Esophagus muscularis mucosa (tissue), 4 donors: ENCODE measurements around the gene GP1BB. TPM values are rescaled to one million over a fixed set of nuclear protein-coding genes. Genes with fewer than 3 reads are reported as not detected.
"Not testable (repeated sequence)": the region's sequence is repeated elsewhere in the genome, so short reads cannot be mapped to it uniquely, and the experiment has no call there.

ENCODE experiments used
- DNase-seq: peaks from one replicate; pipeline ENCODE4 v3.0.0-alpha.2; 2017; ENCODE audit errors: extremely low spot score
- H3K27ac ChIP-seq, 4 donors: fragments of 200-600 bp; sonication (generic); replicated peaks in 1 of 4; 1 replicate in 3 of 4; 2 replicates in 1 of 4; pipeline ENCODE4 v1.5.1; 2016 to 2019; ENCODE audit warnings: mild to moderate bottlenecking in 1 of 4
- H3K27me3 ChIP-seq, 4 donors: fragments of 200-600 bp; sonication (generic); one replicate each; pipeline versions ENCODE4 v1.5.1 to v1.6.0; 2016 to 2019
- H3K36me3 ChIP-seq, 4 donors: fragments of 200-600 bp; sonication (generic); one replicate each; pipeline ENCODE4 v1.5.1; 2016 to 2019
- H3K4me1 ChIP-seq, 4 donors: fragments of 200-600 bp; sonication (generic); one replicate each; pipeline ENCODE4 v1.5.1; 2016 to 2019
- H3K4me3 ChIP-seq, 4 donors: fragments of 200-600 bp; sonication (generic); 1 replicate in 2 of 4; 2 replicates in 2 of 4; pipeline ENCODE4 v1.5.1; 2016 to 2019; ENCODE audit warnings: mild to moderate bottlenecking in 4 of 4, moderate library complexity in 1 of 4
- H3K9me3 ChIP-seq, 4 donors: fragments of 200-600 bp; sonication (generic); 1 replicate in 3 of 4; 2 replicates in 1 of 4; pipeline ENCODE4 v1.5.1; 2016 to 2019
- CTCF ChIP-seq, 3 experiments: fragments of 200-600 bp in 2 of 3; fragments of 450-650 bp in 1 of 3; sonication (generic) in 2 of 3; IDR thresholded peaks; one replicate each; pipeline ENCODE4 v1.5.1; 2017 to 2019; ENCODE audit warnings: antibody characterized with exemption in 3 of 3, mild to moderate bottlenecking in 2 of 3, moderate library complexity in 1 of 3
- EP300 ChIP-seq: sonication (generic); formaldehyde crosslinking; IDR thresholded peaks from one replicate; pipeline ENCODE4 v1.6.1; 2017; ENCODE audit warnings: antibody characterized with exemption
- POLR2A ChIP-seq: fragments of 450-650 bp; IDR thresholded peaks from one replicate; pipeline ENCODE4 v1.6.1; 2017; ENCODE audit warnings: antibody characterized with exemption, moderate library complexity, mild to moderate bottlenecking, low read depth
- POLR2AphosphoS5 ChIP-seq, 2 donors: sonication (generic); formaldehyde crosslinking; IDR thresholded peaks; one replicate each; pipeline ENCODE4 v1.6.1; 2017; ENCODE audit warnings: antibody characterized with exemption in 2 of 2
- WGBS: methylation state at CpG from one replicate; pipeline ENCODE4 v1.1.5; 2018; 5-methylcytosine and 5-hydroxymethylcytosine counted together
- intact Hi-C: fragments of 100-400 bp; cut with DNase I; formaldehyde crosslinking; loops from one replicate; pipeline ENCODE4 v1.15.1; 2023
- total RNA-seq, 4 donors: library from RNA; depleted of rRNA; stranded (reverse); fragments of >200 nt; gene quantifications; one replicate each; pipeline versions ENCODE4 v1.1.0 to v1.2.1, GENCODE V29; 2016

GP1BB gene
- total RNA-seq, 4 donors from 2014 or later, result 1.7 to 16.7 (median 5.7) TPM

- intact Hi-C loops, result no loop called here
- peaks cover 0 to 14% (median 13%) of the 10 kb centered on the region in 4 donors for H3K4me1 ChIP-seq
- no peaks in the 10 kb centered on the region for H3K9me3 ChIP-seq
- no peak for DNase-seq
- H3K27me3 ChIP-seq, result peaks cover 0 to 13% (median 0%) of the 10 kb centered on the region in 4 donors
- H3K4me3 ChIP-seq, result no peak overlapping the region
- no peak overlapping the region for H3K27ac ChIP-seq
- no peak for TF ChIP-seq POLR2AphosphoS5 (IDR thresholded peaks at IDR 0.05)
- TF ChIP-seq POLR2A, result no peak
- TF ChIP-seq CTCF (IDR thresholded peaks at IDR 0.05), result no peak
- no peak for TF ChIP-seq EP300
- no peaks in the 10 kb centered on the region for H3K36me3 ChIP-seq
- 97% methylated on average over 13 of the region's 14 CpGs for whole genome bisulfite sequencing
These were observed 29.8 kb upstream of the GP1BB start for GRCh38 chr22:19693581-19693980.

GRCh38 chr22:19693981-19694670 lies 29.2 kb upstream of the GP1BB start:
- H3K4me1 ChIP-seq, result peaks cover 0 to 14% (median 13%) of the 10 kb centered on the region in 4 donors

GRCh38 chr22:19694696-19695095 lies 28.6 kb upstream of the GP1BB start:
- Histone ChIP-seq H3K9me3 (no peaks in the 10 kb centered on the region), H3K4me3 (no peak overlapping the region), H3K27me3 (peaks cover 0 to 5% (median 0%) of the 10 kb centered on the region in 4 donors), H3K36me3 (no peaks in the 10 kb centered on the region), H3K4me1 (peaks cover 0 to 14% (median 13%) of the 10 kb centered on the region in 4 donors), H3K27ac (no peak overlapping the region)
- intact Hi-C loops, result no loop called here
- DNase-seq, result no peak
- 86% methylated on average over 13 of the region's 13 CpGs for WGBS
- TF ChIP-seq EP300, result no peak
- TF ChIP-seq POLR2A, result no peak
- no peak for TF ChIP-seq POLR2AphosphoS5 (IDR thresholded peaks at IDR 0.05)

More at GRCh38 chr22:19693981-19694670, 29.2 kb upstream of the GP1BB start:
- intact Hi-C loops, result no loop called here
- 85% methylated on average over 12 of the region's 12 CpGs for WGBS
- TF ChIP-seq CTCF (IDR thresholded peaks at IDR 0.05) (no peak), POLR2AphosphoS5 (IDR thresholded peaks at IDR 0.05) (no peak), EP300 (no peak), POLR2A (no peak)
- peaks cover 0 to 7% (median 0%) of the 10 kb centered on the region in 4 donors for H3K27me3 ChIP-seq
- no peak overlapping the region for H3K4me3 ChIP-seq
- no peak overlapping the region for H3K27ac ChIP-seq
- H3K36me3 ChIP-seq, result no peaks in the 10 kb centered on the region
- no peak for DNase-seq
- no peaks in the 10 kb centered on the region for H3K9me3 ChIP-seq

GRCh38 chr22:19696504-19697276 lies 26.6 kb upstream of the GP1BB start:
- no peaks in the 10 kb centered on the region for H3K36me3 ChIP-seq
- peaks cover 0 to 6% (median 5%) of the 10 kb centered on the region in 4 donors for H3K4me1 ChIP-seq
- no peaks in the 10 kb centered on the region for H3K9me3 ChIP-seq
- H3K27ac ChIP-seq, result no peak overlapping the region
- WGBS, result 83% methylated on average over 1 of the region's 2 CpGs
- H3K27me3 ChIP-seq, result peaks cover 0 to 5% (median 0%) of the 10 kb centered on the region in 4 donors
- no peak overlapping the region for H3K4me3 ChIP-seq
- no peak for DNase-seq
- intact Hi-C loops, result no loop called here
- no peak for TF ChIP-seq POLR2A

GRCh38 chr22:19697871-19698270 lies 25.5 kb upstream of the GP1BB start:
- H3K36me3 ChIP-seq, H3K27ac ChIP-seq, intact Hi-C loops, H3K9me3 ChIP-seq, H3K4me3 ChIP-seq, DNase-seq, H3K4me1 ChIP-seq, H3K27me3 ChIP-seq: not testable (repeated sequence)
- 96% methylated on average over 1 of the region's 1 CpG for WGBS

GRCh38 chr22:19700790-19701419 lies 22.4 kb upstream of the GP1BB start:
- intact Hi-C loops, result no loop called here
- H3K9me3 ChIP-seq, result no peaks in the 10 kb centered on the region
- 95% methylated on average over 6 of the region's 6 CpGs for WGBS
- no peak for TF ChIP-seq CTCF (IDR thresholded peaks at IDR 0.05)
- no peak for TF ChIP-seq POLR2A
- TF ChIP-seq POLR2AphosphoS5 (IDR thresholded peaks at IDR 0.05), result no peak
- no peak for TF ChIP-seq EP300
- no peak for DNase-seq
- H3K27ac ChIP-seq, result no peak overlapping the region
- no peaks in the 10 kb centered on the region for H3K36me3 ChIP-seq
- no peaks in the 10 kb centered on the region for H3K4me1 ChIP-seq
- no peak overlapping the region for H3K4me3 ChIP-seq
- peaks cover 0 to 30% (median 0%) of the 10 kb centered on the region in 4 donors for H3K27me3 ChIP-seq
